ENCODE results near the gene TRMT1.

Gene TRMT1

GRCh38 chr19:13139633-13140311, 23.2 kb upstream of the TRMT1 start:
- H3K27me3 ChIP-seq (replicated peaks; ENCODE audit: control insufficient read depth, insufficient read depth, low read length) = no peaks in the 10 kb centered on the region
- TF ChIP-seq CTCF (IDR thresholded peaks at IDR 0.05; ENCODE audit: insufficient read depth, low read length, poor library complexity, severe bottlenecking) = no peak
- H3K36me3 ChIP-seq (ENCODE audit: control insufficient read depth, insufficient read depth, low read length) = peaks cover 33% of the 10 kb centered on the region
- no peak overlapping the region for H3K4me3 ChIP-seq (replicated peaks; ENCODE audit: low read depth, low read length)
- DNase-seq (ENCODE audit: extremely low read depth, insufficient read length) = no peak

GRCh38 chr19:13138916-13139198, 22.3 kb upstream of the TRMT1 start:
- Histone ChIP-seq H3K27me3 (replicated peaks; ENCODE audit: control insufficient read depth, insufficient read depth, low read length) (no peaks in the 10 kb centered on the region), H3K36me3 (ENCODE audit: control insufficient read depth, insufficient read depth, low read length) (peaks cover 28% of the 10 kb centered on the region), H3K4me3 (replicated peaks; ENCODE audit: low read depth, low read length) (no peak overlapping the region)
- no peak for DNase-seq (ENCODE audit: extremely low read depth, insufficient read length)
- TF ChIP-seq CTCF (IDR thresholded peaks at IDR 0.05; ENCODE audit: insufficient read depth, low read length, poor library complexity, severe bottlenecking) = no peak

DNA sequence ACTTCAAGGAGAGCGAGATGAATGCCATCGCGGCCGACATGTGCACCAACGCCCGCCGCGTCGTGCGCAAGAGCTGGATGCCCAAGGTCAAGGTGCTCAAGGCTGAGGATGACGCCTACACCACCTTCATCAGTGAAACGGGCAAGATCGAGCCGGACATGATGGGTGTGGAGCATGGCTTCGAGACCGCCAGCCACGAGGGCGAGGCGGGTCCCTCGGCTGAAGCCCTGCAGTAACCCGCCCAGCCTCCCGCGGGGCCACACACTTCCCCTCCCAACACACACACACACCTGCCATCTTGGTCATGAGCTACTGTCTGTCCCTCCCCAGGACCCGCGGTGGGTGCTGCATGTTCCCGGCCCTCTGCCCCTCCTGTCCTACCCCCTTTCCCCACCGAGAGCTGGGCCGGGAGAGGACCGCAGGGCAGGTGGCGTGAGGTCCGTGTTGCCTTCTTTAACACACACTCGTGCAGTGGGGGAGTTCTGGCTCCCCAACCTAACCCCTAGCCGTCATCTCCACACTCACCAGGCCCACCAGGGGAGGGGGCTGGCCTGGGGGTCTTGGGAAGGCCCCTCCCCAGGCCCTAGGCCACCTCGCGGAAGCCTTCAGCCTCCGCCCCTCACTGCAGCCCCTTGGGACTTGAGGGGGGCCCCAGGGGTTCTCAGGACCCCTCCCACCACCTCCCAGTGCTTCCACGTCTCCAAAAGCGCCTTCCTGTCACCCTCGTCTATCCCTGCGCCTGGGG, 21.8 kb upstream of the TRMT1 start:
- TF ChIP-seq CTCF (IDR thresholded peaks at IDR 0.05; ENCODE audit: insufficient read depth, low read length, poor library complexity, severe bottlenecking) = no peak
- H3K36me3 ChIP-seq (ENCODE audit: control insufficient read depth, insufficient read depth, low read length) = peaks cover 28% of the 10 kb centered on the region
- H3K27me3 ChIP-seq (replicated peaks; ENCODE audit: control insufficient read depth, insufficient read depth, low read length) = no peaks in the 10 kb centered on the region
- no peak for DNase-seq (ENCODE audit: extremely low read depth, insufficient read length)
- H3K4me3 ChIP-seq (replicated peaks; ENCODE audit: low read depth, low read length) = no peak overlapping the region

DNA sequence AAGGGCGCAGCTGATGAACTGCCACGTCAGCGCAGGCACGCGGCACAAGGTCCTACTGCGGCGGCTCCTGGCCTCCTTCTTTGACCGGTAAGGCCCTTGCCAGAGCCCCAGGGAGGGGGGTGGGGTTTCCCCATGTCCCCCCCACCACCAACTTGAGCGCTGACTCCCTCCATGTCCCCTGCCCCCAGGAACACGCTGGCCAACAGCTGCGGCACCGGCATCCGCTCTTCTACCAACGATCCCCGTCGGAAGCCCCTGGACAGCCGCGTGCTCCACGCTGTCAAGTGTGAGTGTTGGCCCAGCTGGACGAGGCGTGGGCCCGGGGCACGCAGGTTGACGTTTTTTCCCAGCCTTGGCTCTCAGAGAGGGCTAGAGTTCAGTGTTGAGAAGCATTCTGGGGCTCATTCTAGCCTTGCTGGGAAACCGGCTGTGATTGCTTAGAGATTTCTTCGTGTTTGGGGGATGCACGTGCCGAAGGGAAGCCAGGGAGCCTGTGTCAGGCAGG, 20.8 kb upstream of the TRMT1 start:
- TF ChIP-seq CTCF (IDR thresholded peaks at IDR 0.05; ENCODE audit: insufficient read depth, low read length, poor library complexity, severe bottlenecking) = no peak
- peaks cover 31% of the 10 kb centered on the region for H3K36me3 ChIP-seq (ENCODE audit: control insufficient read depth, insufficient read depth, low read length)
- H3K27me3 ChIP-seq (replicated peaks; ENCODE audit: control insufficient read depth, insufficient read depth, low read length) = no peaks in the 10 kb centered on the region
- no peak for DNase-seq (ENCODE audit: extremely low read depth, insufficient read length)
- no peak overlapping the region for H3K4me3 ChIP-seq (replicated peaks; ENCODE audit: low read depth, low read length)

DNA sequence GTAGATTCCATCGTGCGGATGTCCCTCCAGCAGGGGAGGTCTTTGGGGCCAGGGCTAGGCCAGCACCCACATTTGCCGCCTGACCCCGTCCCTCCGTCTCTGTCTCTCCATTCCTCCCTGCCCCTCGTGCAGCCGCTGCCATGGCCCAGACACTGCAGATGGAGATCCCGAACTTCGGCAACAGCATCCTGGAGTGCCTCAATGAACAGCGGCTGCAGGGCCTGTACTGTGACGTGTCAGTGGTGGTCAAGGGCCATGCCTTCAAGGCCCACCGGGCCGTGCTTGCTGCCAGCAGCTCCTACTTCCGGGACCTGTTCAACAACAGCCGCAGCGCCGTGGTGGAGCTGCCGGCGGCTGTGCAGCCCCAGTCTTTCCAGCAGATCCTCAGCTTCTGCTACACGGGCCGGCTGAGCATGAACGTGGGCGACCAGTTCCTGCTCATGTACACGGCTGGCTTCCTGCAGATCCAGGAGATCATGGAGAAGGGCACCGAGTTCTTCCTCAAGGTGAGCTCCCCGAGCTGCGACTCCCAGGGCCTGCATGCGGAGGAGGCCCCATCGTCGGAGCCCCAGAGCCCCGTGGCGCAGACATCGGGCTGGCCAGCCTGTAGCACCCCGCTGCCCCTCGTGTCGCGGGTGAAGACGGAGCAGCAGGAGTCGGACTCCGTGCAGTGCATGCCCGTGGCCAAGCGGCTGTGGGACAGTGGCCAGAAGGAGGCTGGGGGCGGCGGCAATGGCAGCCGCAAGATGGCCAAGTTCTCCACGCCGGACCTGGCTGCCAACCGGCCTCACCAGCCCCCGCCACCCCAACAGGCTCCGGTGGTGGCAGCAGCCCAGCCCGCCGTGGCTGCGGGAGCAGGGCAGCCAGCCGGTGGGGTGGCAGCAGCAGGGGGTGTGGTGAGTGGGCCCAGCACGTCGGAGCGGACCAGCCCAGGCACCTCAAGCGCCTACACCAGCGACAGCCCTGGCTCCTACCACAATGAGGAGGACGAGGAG, 18.8 kb upstream of the TRMT1 start:
- no peak for DNase-seq (ENCODE audit: extremely low read depth, insufficient read length)
- Histone ChIP-seq H3K4me3 (replicated peaks; ENCODE audit: low read depth, low read length) (no peak overlapping the region), H3K27me3 (replicated peaks; ENCODE audit: control insufficient read depth, insufficient read depth, low read length) (no peaks in the 10 kb centered on the region), H3K36me3 (ENCODE audit: control insufficient read depth, insufficient read depth, low read length) (peaks cover 32% of the 10 kb centered on the region)
- no peak for TF ChIP-seq CTCF (IDR thresholded peaks at IDR 0.05; ENCODE audit: insufficient read depth, low read length, poor library complexity, severe bottlenecking)
